ENCODE results near the gene ZNF85.
"Not testable (repeated sequence)": the region's sequence is repeated elsewhere in the genome, so short reads cannot be mapped to it uniquely, and the experiment has no call there.

The ZNF85 gene

GRCh38 chr19:20923077-20923871 is at the start of gene ZNF85:
TSS of gene ZNF85 (plus strand) at chr19:20923251. CDS start at chr19:20923401, 150 bp downstream.
- peak; percentile 93 for DNase-seq

- no peak for DNase-seq
Observed at GRCh38 chr19:20879501-20879900, 43.5 kb upstream of the ZNF85 start.

GRCh38 chr19:20912973-20913372 is 10.1 kb upstream of the ZNF85 start:
- DNase-seq, result no peak

GRCh38 chr19:20925481-20925880 is 2.4 kb downstream of the ZNF85 start:
- no peak for DNase-seq

GRCh38 chr19:20926796-20927195 is 3.7 kb downstream of the ZNF85 start:
- DNase-seq, result peak; percentile 9

- peak; percentile 87 for DNase-seq
Observed at GRCh38 chr19:20928371-20928770, 5.3 kb downstream of the ZNF85 start.

- not testable (repeated sequence) for DNase-seq
Observed at GRCh38 chr19:20936322-20936947, 13.4 kb downstream of the ZNF85 start.

- not testable (repeated sequence) for DNase-seq
Observed at GRCh38 chr19:20952561-20953095, 29.6 kb downstream of the ZNF85 start.

- no peak for DNase-seq
Observed at GRCh38 chr19:20964798-20965197, 41.7 kb downstream of the ZNF85 start.

GRCh38 chr19:20968092-20968491 is 45.0 kb downstream of the ZNF85 start:
- DNase-seq, result no peak

GRCh38 chr19:20969498-20969897 is 46.4 kb downstream of the ZNF85 start:
- DNase-seq, result no peak

GRCh38 chr19:20969898-20970297 is 46.8 kb downstream of the ZNF85 start:
- DNase-seq, result no peak

GRCh38 chr19:20992788-20993187 is 69.7 kb downstream of the ZNF85 start:
- not testable (repeated sequence) for DNase-seq

- DNase-seq, result peak; percentile 95
Observed at GRCh38 chr19:20999731-21000352, 76.8 kb downstream of the ZNF85 start.

All from EL (cell line).